Fibroblast of pulmonary artery (primary cell): ENCODE measurements around the gene FBRS.

Source experiments
- DNase-seq: peaks from one replicate; pipeline ENCODE4 v3.0.0-alpha.2; 2010; ENCODE audit warnings: low read depth
- H3K4me3 ChIP-seq: replicated peaks from 2 replicates; pipeline ENCODE4 v1.5.1; 2011; ENCODE audit warnings: low read depth, mild to moderate bottlenecking, control low read depth, low read length, moderate library complexity
- TF ChIP-seq, protein P1 (sequence below): IDR thresholded peaks from 2 replicates; pipeline ENCODE4 v1.5.1; 2011; ENCODE audit warnings: mild to moderate bottlenecking, control low read depth, low read length, inconsistent platforms; ENCODE audit errors: missing control alignments

Gene FBRS

DNA sequence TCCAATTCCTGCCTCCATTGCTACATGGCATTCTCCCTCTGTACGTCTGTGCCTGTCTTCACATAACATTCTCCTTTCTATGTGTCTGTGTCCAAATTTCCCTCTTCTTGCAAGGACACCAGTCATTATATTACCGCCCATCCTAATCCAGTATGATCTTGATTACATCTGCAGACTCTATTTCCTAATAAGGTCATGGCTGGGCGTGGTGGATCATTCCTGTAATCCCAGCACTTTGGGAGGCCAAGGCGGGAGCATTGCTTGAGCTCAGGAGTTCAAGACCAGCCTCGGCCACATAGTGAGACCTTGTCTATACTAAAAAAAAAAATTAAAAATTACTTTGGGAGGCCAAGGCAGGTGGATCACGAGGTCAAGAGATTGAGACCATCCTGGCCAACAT is 12.5 kb upstream of the FBRS start:
- TF ChIP-seq, protein P1, sequence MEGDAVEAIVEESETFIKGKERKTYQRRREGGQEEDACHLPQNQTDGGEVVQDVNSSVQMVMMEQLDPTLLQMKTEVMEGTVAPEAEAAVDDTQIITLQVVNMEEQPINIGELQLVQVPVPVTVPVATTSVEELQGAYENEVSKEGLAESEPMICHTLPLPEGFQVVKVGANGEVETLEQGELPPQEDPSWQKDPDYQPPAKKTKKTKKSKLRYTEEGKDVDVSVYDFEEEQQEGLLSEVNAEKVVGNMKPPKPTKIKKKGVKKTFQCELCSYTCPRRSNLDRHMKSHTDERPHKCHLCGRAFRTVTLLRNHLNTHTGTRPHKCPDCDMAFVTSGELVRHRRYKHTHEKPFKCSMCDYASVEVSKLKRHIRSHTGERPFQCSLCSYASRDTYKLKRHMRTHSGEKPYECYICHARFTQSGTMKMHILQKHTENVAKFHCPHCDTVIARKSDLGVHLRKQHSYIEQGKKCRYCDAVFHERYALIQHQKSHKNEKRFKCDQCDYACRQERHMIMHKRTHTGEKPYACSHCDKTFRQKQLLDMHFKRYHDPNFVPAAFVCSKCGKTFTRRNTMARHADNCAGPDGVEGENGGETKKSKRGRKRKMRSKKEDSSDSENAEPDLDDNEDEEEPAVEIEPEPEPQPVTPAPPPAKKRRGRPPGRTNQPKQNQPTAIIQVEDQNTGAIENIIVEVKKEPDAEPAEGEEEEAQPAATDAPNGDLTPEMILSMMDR: no peak
- no peak for DNase-seq
- no peak overlapping the region for H3K4me3 ChIP-seq

DNA sequence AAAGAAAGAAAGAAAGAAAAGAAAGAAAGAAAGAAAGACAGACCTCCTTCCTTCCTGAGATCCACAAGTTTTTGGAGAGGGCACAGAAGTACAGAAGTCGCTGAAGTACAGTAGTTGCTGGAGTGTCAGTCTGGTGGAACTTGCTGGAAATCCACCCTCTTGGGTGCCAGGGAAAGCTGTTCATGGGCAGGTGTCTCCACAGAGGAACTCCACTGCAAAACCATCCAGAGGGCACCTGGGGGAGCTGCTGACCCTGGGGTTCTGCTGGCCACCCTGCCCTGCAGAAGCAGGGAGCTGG is 11.0 kb upstream of the FBRS start:
- no peak for DNase-seq
- TF ChIP-seq, protein P1: no peak
- H3K4me3 ChIP-seq: no peak overlapping the region

- TF ChIP-seq, protein P1: no peak
- no peak for DNase-seq
- H3K4me3 ChIP-seq: peak overlapping the region; percentile 53
These were observed 8.4 kb upstream of the FBRS start for GRCh38 chr16:30649725-30650368.

DNA sequence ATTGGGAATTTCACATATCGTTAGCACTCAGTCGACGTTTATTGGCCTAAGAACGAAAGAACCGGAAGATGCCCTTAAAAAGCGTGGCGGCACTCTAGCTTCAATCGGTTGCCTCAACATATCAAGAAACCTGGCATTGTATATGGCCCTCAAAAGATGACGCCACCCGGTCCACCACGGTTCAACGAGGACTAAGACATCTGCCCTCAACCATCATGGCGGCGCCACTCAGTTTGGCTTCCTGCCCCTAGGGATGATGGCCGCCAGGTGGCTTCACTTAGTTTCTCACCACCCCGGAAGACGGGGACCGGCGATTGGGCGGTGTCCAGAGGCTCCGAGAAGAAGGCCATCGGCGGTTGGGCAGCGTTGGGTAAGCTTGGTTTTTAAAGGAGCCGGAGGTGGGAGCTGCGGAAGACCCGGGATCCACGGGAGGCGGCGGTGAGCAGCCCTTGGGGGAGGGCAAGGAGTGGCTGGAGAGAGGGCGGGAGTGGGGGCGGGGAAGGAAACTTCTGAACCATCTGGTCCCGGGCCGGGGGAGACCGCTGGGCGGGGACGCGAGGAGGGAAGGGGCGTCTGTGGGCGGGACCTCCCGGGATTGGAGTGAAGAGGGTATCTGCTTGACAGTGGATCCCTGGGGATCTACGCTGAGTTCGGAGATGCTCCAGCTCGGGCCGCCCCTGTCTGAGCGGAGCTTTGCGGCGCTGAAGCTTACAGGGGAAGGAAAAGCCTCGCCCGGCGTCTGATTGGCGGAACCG is 7.7 kb upstream of the FBRS start, which contains the start of gene PRR14:
Gene PRR14, plus strand, starts transcription at position 592 of the 755 bp plus-strand sequence. CDS start 686 bp downstream, outside the sequence.
- TF ChIP-seq, protein P1: peak; percentile 3
- H3K4me3 ChIP-seq: peak within 1 kb of the TSS; percentile 94
- peak; percentile 100 for DNase-seq

GRCh38 chr16:30651124-30652004 is 6.9 kb upstream of the FBRS start:
- TF ChIP-seq, protein P1: peak; percentile 24
- peak; percentile 68 for DNase-seq

GRCh38 chr16:30652005-30652296 is 6.3 kb upstream of the FBRS start:
- no peak for DNase-seq
- TF ChIP-seq, protein P1: no peak
- peak overlapping the region; percentile 94 for H3K4me3 ChIP-seq

More at GRCh38 chr16:30651124-30652004, 6.9 kb upstream of the FBRS start:
- peak overlapping the region; percentile 94 for H3K4me3 ChIP-seq
